A673 (cell line): Measurements from ENCODE around the gene PLA2G4A. TPM values are rescaled to one million over a fixed set of nuclear protein-coding genes. Genes with fewer than 3 reads are reported as not detected.

Experiments used
- BruUV-seq: library from RNA; stranded (reverse); fragments of 400-500 nt; replicated peaks from 2 replicates; lab custom pipeline; 2021; lab: Mats Ljungman, UMichigan
- CTCF ChIA-PET: fragments of 300-600 bp; sonication (Branson Sonifier 250); formaldehyde crosslinking; loops from one replicate; lab custom pipeline; 2022; ENCODE audit warnings: antibody characterized with exemption; lab: Charles Lee
- POLR2A ChIA-PET: fragments of 300-600 bp; sonication (Branson Sonifier 250); formaldehyde crosslinking; loops from one replicate; lab custom pipeline; 2022; ENCODE audit warnings: antibody characterized with exemption; ENCODE audit not compliant: low non-redundant PET; lab: Charles Lee
- DNase-seq: peaks from one replicate; pipeline ENCODE4 v3.0.0-alpha.2; 2015; ENCODE audit warnings: low spot score
- H3K27ac ChIP-seq: fragments of 200-600 bp; sonication (generic); 2 replicates; pipeline ENCODE4 v1.5.1; 2016; ENCODE audit warnings: mixed run types, low read depth, mild to moderate bottlenecking, mixed read lengths, antibody characterized with exemption, low read length; ENCODE audit not compliant: poor library complexity, severe bottlenecking
- H3K27me3 ChIP-seq: fragments of 200-600 bp; sonication (generic); replicated peaks from 2 replicates; pipeline ENCODE4 v1.6.1; 2017; ENCODE audit warnings: mixed run types, low read depth, mild to moderate bottlenecking, mixed read lengths, antibody characterized with exemption, low read length; ENCODE audit not compliant: insufficient read depth, poor library complexity
- H3K36me3 ChIP-seq: fragments of 200-600 bp; sonication (generic); 2 replicates; pipeline ENCODE4 v1.6.1; 2016; ENCODE audit warnings: mixed run types, mild to moderate bottlenecking, mixed read lengths, antibody characterized with exemption, low read length; ENCODE audit not compliant: insufficient read depth, poor library complexity, severe bottlenecking
- H3K4me1 ChIP-seq: fragments of 200-600 bp; sonication (generic); 2 replicates; pipeline ENCODE4 v1.6.1; 2017; ENCODE audit warnings: mixed run types, mild to moderate bottlenecking, mixed read lengths, antibody characterized with exemption, low read length; ENCODE audit not compliant: insufficient read depth, poor library complexity, severe bottlenecking
- H3K4me3 ChIP-seq: fragments of 200-600 bp; sonication (generic); 2 replicates; pipeline ENCODE4 v1.5.1; 2016; ENCODE audit warnings: low read depth, mixed run types, mild to moderate bottlenecking, mixed read lengths, low read length; ENCODE audit not compliant: poor library complexity, severe bottlenecking
- H3K9me3 ChIP-seq: fragments of 200-600 bp; sonication (generic); 2 replicates; pipeline ENCODE4 v1.6.1; 2016; ENCODE audit warnings: mixed run types, low read depth, mild to moderate bottlenecking, mixed read lengths, antibody characterized with exemption, low read length; ENCODE audit not compliant: poor library complexity, severe bottlenecking
- EZH2 ChIP-seq: fragments of 200-600 bp; sonication (generic); IDR thresholded peaks from 2 replicates; pipeline ENCODE4 v1.6.1; 2017; ENCODE audit warnings: borderline replicate concordance, low read depth, mild to moderate bottlenecking, mixed read lengths, antibody characterized with exemption, low read length; ENCODE audit not compliant: poor library complexity, severe bottlenecking
- intact Hi-C: fragments of 100-400 bp; cut with micrococcal nuclease; formaldehyde crosslinking; loops from one replicate; pipeline ENCODE4 v1.10.0; 2022; ENCODE audit not compliant: unreplicated experiment
- total RNA-seq: library from RNA; stranded (reverse); gene quantifications from 2 replicates; pipeline ENCODE4 v1.2.3, GENCODE V29; 2021
- TF ChIP-seq, protein P1 (sequence below): fragments of 300-800, 200-600 bp; sonication (generic); conservative IDR thresholded peaks from 2 replicates; pipeline ENCODE4 v1.5.1; 2017; ENCODE audit warnings: low read depth, mild to moderate bottlenecking, antibody characterized with exemption, low read length, moderate library complexity, mixed read lengths

PLA2G4A gene
- total RNA-seq, 1 experiment from 2014 or later, result 34.4 TPM

DNA sequence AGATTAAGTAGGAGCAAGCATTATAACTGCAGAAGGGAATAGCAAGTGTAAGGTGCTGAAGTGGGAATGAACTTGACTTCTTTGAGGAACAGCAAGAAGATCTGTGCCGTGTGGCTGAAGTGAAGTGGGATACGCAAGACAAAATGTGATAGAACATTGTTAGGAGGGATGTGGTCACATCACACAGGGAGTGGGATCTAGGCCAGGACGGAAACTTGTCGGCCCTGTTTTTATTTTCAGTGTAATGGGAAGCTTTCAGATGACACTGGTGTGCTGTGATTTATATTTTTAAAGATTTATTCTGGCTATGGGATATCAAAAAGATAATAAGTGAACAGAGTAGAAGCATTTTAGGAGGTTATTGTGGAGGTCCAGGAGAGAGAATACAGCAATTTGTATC, 116.4 kb downstream of the PLA2G4A start:
- H3K4me3 ChIP-seq, result no peak overlapping the region
- intact Hi-C loops, result no loop called here
- CTCF ChIA-PET, result no interaction called here

DNA sequence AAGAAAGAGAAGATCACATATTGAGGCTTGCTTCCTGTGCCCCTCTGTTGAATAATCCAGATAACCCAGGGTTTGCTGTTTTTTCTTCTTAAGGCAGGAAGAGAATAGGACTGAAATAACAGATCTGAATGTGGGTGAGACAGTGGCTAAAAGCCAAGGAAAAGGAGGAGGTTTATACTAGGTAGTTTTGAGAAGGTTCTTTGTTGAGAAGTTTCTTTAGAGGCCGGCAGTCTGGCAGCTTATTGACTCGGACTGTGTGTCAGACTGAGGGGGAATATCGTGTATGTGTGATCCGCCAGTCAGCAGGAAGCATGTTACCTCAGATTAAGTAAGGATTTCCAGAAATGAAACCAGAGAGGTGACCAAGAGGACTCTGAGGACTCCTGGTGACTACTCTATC, 119.8 kb downstream of the PLA2G4A start:
- H3K27me3 ChIP-seq, result no peaks in the 10 kb centered on the region
- POLR2A ChIA-PET, result no interaction called here
- H3K36me3 ChIP-seq, result no peaks in the 10 kb centered on the region
- H3K4me3 ChIP-seq, result no peak overlapping the region
- H3K27ac ChIP-seq, result no peak overlapping the region
- CTCF ChIA-PET, result no interaction called here
- H3K4me1 ChIP-seq, result no peaks in the 10 kb centered on the region
- no peaks in the 10 kb centered on the region for H3K9me3 ChIP-seq
- no TSS peak for BruUV-seq
- no peak for TF ChIP-seq EZH2
- TF ChIP-seq, protein P1, sequence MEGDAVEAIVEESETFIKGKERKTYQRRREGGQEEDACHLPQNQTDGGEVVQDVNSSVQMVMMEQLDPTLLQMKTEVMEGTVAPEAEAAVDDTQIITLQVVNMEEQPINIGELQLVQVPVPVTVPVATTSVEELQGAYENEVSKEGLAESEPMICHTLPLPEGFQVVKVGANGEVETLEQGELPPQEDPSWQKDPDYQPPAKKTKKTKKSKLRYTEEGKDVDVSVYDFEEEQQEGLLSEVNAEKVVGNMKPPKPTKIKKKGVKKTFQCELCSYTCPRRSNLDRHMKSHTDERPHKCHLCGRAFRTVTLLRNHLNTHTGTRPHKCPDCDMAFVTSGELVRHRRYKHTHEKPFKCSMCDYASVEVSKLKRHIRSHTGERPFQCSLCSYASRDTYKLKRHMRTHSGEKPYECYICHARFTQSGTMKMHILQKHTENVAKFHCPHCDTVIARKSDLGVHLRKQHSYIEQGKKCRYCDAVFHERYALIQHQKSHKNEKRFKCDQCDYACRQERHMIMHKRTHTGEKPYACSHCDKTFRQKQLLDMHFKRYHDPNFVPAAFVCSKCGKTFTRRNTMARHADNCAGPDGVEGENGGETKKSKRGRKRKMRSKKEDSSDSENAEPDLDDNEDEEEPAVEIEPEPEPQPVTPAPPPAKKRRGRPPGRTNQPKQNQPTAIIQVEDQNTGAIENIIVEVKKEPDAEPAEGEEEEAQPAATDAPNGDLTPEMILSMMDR, result no peak
- intact Hi-C loops, result no loop called here
- DNase-seq, result no peak

More for the DNA sequence above, 116.4 kb downstream of the PLA2G4A start:
- no peak for TF ChIP-seq EZH2
- TF ChIP-seq, protein P1, result no peak
- DNase-seq, result no peak
- Histone ChIP-seq H3K36me3 (peaks cover 5% of the 10 kb centered on the region), H3K27me3 (no peaks in the 10 kb centered on the region), H3K4me1 (no peaks in the 10 kb centered on the region), H3K27ac (no peak overlapping the region), H3K9me3 (no peaks in the 10 kb centered on the region)
- no TSS peak for BruUV-seq
- POLR2A ChIA-PET, result no interaction called here

DNA sequence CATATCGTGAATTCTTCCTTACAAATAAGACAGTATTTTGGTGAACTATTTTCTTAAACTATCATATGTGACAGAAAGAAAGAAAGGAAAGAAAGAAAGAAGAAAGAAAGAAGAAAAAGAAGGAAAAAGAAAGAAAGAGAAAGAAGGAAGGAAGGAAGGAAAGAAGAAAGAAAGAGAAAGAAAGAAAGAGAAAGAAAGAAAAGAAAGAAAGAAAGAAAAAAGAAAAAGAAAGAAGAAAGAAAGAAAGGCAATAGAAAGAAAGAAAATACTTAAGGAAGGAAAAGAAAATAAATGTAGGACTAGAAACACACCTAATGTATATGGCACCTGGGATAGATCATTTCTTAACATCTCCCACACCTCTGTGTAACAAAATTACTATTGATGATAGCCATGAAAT, 120.4 kb downstream of the PLA2G4A start:
- H3K4me1 ChIP-seq, result no peaks in the 10 kb centered on the region
- no peak for TF ChIP-seq EZH2
- TF ChIP-seq, protein P1, result no peak
- H3K27ac ChIP-seq, result no peak overlapping the region
- H3K27me3 ChIP-seq, result no peaks in the 10 kb centered on the region
- no peak overlapping the region for H3K4me3 ChIP-seq
- ChIA-PET CTCF (no interaction called here), POLR2A (no interaction called here)
- no peaks in the 10 kb centered on the region for H3K9me3 ChIP-seq
- intact Hi-C loops, result no loop called here
- no peaks in the 10 kb centered on the region for H3K36me3 ChIP-seq
- DNase-seq, result no peak
- BruUV-seq, result no TSS peak
